Retinal pigment epithelial cell (primary cell): ENCODE results near the gene MVK.

Experiments
- DNase-seq: peaks from one replicate; pipeline ENCODE4 v3.0.0-alpha.2; 2010; ENCODE audit warnings: low read depth
- H3K4me3 ChIP-seq: 2 replicates; pipeline ENCODE4 v1.5.1; 2011; ENCODE audit warnings: mild to moderate bottlenecking, low read length, control low read depth, moderate library complexity
- TF ChIP-seq, protein P1 (sequence below): conservative IDR thresholded peaks from 2 replicates; pipeline ENCODE4 v1.5.1; 2011; ENCODE audit warnings: low read depth, low read length, control low read depth, inconsistent platforms

Gene MVK

DNA sequence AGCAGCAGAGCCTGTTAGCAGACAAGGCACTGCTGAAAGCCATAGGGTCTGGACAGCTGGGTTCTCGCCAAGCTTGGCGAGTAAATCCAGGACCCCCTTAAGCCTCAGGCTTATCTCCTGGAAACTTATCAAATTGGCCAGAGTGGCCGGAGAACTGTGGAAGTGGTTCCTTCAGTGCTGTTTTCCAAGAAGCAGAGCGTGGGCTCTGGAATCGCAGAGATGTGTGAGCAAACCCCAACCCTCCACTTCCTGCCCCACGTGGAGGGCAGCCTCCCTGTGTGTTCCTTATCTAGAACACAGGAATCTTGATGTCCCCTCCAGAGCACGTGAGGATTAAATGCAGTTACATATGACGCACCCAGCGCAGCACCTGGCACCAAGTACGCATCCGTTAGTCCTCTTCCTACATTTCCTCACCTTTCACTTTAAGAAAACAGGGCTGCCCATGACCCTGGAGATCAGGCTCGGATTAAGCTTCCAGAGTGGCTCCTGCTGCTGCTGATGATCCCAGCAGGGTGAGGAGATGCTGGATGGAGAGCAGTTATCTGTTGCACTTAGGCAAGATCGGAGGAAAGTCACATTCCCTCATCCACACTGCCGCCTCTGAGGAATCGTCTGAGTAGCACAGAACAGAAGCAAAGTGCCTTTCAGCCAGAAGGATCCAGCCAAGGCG lies 35.3 kb upstream of the MVK start:
- TF ChIP-seq, protein P1, sequence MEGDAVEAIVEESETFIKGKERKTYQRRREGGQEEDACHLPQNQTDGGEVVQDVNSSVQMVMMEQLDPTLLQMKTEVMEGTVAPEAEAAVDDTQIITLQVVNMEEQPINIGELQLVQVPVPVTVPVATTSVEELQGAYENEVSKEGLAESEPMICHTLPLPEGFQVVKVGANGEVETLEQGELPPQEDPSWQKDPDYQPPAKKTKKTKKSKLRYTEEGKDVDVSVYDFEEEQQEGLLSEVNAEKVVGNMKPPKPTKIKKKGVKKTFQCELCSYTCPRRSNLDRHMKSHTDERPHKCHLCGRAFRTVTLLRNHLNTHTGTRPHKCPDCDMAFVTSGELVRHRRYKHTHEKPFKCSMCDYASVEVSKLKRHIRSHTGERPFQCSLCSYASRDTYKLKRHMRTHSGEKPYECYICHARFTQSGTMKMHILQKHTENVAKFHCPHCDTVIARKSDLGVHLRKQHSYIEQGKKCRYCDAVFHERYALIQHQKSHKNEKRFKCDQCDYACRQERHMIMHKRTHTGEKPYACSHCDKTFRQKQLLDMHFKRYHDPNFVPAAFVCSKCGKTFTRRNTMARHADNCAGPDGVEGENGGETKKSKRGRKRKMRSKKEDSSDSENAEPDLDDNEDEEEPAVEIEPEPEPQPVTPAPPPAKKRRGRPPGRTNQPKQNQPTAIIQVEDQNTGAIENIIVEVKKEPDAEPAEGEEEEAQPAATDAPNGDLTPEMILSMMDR, result no peak
- DNase-seq, result no peak
- no peak overlapping the region for H3K4me3 ChIP-seq

DNA sequence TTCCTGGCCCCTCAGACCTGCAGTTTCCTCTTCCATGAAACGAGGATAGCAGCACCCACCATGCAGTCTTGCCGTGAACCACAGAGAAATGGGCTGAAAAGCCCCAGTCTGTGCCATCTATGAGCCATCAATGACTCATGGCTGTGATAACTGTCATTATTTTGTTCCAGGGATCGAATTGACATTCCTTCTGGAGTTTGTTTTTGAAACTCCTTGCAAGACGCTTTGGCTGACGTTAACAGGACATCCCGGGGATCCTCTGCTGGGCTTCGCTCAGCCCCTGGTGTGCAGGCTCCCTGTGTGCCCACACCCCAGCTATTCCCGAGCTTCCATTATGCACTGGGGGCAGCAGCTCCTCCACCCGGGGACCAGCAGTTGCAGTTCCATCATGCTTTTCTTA lies 34.1 kb upstream of the MVK start:
- no peak for DNase-seq
- TF ChIP-seq, protein P1, result no peak
- no peak overlapping the region for H3K4me3 ChIP-seq

DNA sequence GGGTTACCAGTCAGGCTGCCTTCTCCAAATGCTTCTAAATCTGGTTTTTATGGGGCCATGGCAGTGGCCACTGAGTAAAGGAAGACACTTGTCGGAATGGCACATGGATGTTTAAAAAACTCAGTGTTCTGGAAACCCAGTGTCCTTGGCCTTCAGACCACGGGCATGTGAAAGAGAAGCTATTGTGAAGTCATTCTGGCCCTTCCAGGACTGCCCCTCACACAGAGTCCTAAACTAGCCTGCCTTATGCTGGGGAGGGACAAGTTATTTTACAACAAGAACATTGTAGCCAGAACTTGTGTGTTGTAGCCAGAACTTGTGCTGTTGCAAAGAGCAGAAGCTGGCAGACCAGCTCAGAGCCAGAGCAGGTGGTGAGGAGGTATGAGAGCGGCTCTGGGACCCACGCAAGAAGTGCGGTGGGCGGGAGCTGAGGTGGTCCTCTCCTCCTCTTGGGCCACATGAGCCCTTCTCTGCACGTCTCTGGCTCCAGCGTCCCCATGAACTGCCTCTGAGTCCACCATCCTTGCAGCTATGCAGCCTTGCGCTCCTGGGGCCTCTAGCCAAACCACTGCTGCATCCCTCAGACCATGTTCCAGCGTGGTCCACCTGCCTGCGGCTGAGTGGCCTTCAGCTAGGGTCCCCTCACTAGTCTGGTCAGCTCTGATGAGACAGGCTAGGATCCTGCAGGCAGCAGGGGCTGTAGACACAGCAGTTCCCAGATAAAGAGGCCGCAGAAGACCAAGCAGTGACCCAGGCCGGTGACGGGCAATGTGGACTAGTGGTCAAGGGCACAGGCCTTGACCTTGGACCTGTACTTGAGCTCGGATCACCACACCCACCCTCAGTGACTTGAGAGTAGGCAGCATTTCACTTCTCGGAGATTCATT lies 32.8 kb upstream of the MVK start:
- DNase-seq, result no peak
- no peak overlapping the region for H3K4me3 ChIP-seq
- TF ChIP-seq, protein P1, result no peak

DNA sequence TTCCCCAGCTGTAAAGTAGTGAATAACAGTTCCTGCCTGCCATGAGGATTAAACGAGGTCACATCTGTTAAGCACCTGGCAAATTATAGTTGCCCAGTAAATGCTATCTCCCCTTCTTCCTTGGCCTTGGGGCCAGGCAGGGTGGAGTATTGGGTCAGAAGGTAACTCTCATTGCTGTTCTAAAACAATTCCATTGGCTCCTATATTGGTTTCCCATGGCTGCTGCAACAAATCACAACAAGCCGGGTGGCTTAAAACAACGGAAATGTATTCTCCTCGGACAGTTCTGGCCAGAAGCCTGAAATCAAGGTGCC lies 32.2 kb upstream of the MVK start:
- no peak for DNase-seq
- TF ChIP-seq, protein P1, result no peak
- H3K4me3 ChIP-seq, result no peak overlapping the region

DNA sequence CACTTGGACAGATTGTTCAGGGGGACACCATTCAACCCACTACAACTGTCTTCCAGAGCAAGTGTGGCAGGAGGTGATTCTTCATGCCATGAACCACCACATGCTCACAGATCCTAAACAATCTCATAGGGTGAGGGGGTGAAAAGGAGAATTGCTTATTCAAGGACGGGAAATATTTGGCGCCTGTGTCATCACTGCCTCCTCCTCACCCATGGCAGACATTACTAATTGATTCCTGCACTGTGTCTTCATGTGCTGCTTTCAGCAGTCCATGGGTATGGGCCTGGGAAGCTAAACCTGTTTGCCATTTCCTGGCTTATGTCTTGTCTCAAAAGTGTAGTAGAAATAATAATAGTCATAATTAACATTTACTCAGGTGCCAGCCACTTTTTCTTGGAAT lies 31.6 kb upstream of the MVK start:
- DNase-seq, result no peak
- TF ChIP-seq, protein P1, result no peak
- H3K4me3 ChIP-seq, result no peak overlapping the region

DNA sequence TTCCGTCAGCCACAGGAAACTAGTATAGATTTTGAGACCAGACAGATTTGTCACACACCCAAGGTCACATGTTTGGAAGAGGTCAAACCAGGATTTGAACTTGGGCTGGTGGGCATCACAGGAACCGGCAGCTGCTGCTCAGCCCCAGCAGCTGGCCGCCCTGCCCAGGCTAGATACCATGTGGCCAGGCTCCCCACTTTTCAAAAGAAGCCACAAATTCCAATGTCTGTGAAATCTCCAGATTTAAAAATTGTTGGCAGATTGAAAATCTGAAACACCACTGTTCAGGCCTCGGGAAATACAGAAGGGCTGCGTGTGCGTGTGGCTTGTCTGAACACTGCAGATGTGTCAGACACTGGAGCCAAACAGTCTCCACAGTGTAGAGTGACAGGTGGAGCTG lies 30.7 kb upstream of the MVK start:
- no peak for DNase-seq
- TF ChIP-seq, protein P1, result no peak
- no peak overlapping the region for H3K4me3 ChIP-seq
